Activated naive CD8-positive, alpha-beta T cell treated with anti-CD3 and anti-CD28 coated beads for 36 hours (primary cell): ENCODE results near the gene UBE2R2. TPM values are rescaled to one million over a fixed set of nuclear protein-coding genes. Genes with fewer than 3 reads are reported as not detected.
"Not testable (repeated sequence)": the region's sequence is repeated elsewhere in the genome, so short reads cannot be mapped to it uniquely, and the experiment has no call there.

Experiments used
- DNase-seq: peaks from one replicate; pipeline ENCODE4 v3.0.0; 2021
- H3K27ac Mint-ChIP-seq: one replicate; pipeline ENCODE4 v1.8.0; 2022; ENCODE audit warnings: mild to moderate bottlenecking, moderate library complexity, mixed read lengths
- H3K27me3 Mint-ChIP-seq: one replicate; pipeline ENCODE4 v1.8.0; 2022; ENCODE audit warnings: mild to moderate bottlenecking, mixed read lengths
- H3K36me3 Mint-ChIP-seq: one replicate; pipeline ENCODE4 v1.8.0; 2021; ENCODE audit warnings: mild to moderate bottlenecking, mixed read lengths
- H3K4me1 Mint-ChIP-seq: one replicate; pipeline ENCODE4 v1.8.0; 2021; ENCODE audit warnings: mixed read lengths
- H3K4me3 Mint-ChIP-seq: one replicate; pipeline ENCODE4 v1.8.0; 2022; ENCODE audit warnings: mild to moderate bottlenecking, moderate library complexity, mixed read lengths
- H3K9me3 Mint-ChIP-seq: one replicate; pipeline ENCODE4 v1.8.0; 2022; ENCODE audit warnings: mixed read lengths
- total RNA-seq, 2 experiments: library from RNA; stranded (reverse); gene quantifications; one replicate each; pipeline ENCODE4 v1.2.3, GENCODE V29; 2021

UBE2R2 gene
- total RNA-seq, 2 experiments from 2014 or later: 34.5 to 36.2 TPM

DNA sequence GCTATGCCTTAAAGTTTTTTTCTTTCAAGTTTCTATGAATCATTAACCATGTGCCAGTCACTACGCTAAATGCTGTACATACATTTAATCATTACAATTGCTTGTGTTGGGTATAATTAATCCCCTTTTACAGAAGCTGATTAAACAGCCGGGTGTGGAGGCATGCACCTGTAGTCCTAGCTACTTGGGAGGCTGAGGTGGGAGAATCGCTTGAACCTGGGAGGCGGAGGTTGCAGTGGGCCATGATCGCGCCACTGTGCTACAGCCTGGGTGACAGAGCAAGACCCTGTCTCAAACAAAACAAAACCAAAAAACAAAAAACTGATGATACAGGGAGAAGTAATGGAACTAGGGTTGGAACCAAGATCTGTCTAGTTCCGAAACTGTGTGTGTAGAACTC lies 1.2 kb upstream of the UBE2R2 start:
- H3K27ac Mint-ChIP-seq: peak overlapping the region; percentile 95
- H3K27me3 Mint-ChIP-seq: no peaks in the 10 kb centered on the region
- peak overlapping the region; percentile 77 for H3K4me3 Mint-ChIP-seq
- DNase-seq: no peak
- peaks cover 36% of the 10 kb centered on the region for H3K4me1 Mint-ChIP-seq
- peaks cover 12% of the 10 kb centered on the region for H3K36me3 Mint-ChIP-seq
- no peaks in the 10 kb centered on the region for H3K9me3 Mint-ChIP-seq

DNA sequence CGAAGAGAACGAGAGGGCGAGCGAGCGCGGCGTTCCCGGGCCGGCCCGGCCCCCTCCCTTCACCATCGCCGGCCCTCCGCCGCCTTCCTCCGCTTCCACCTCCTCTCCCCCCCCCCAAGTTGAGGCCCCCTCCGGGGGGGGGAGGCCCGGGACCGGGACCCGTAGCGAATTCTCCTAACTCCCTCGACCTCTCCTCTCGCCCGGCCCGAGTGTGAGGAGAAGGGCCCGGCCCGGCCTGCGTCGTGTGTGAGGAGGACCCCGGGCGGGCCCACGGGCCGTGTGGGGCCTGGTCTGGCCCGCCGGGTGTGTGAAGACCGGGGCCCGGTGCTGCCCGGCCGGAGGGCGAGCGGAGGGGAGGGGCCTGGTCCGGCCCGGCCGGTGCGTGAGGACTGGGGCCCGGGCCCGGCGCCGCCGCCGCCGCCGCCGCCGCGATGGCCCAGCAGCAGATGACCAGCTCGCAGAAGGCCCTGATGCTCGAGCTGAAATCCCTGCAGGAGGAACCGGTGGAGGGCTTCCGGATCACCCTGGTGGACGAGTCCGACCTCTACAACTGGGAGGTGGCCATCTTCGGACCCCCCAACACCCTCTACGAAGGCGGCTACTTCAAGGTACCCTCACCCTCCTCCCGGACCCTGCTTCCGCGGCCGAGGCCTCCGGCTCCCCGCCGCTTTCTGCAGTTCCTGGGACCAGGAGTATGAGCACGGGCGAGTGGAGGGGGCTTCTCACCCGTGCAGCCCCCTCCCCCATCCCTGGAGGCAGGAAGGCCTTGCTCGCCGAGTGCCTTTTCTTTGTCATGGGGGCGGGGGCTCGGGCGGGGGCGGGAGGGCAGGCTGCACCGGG lies 587 bp downstream of the UBE2R2 start:
- peaks cover 42% of the 10 kb centered on the region for H3K4me1 Mint-ChIP-seq
- no peaks in the 10 kb centered on the region for H3K9me3 Mint-ChIP-seq
- H3K27ac Mint-ChIP-seq: peak overlapping the region; percentile 85
- peak; percentile 55 for DNase-seq
- no peaks in the 10 kb centered on the region for H3K27me3 Mint-ChIP-seq
- peaks cover 12% of the 10 kb centered on the region for H3K36me3 Mint-ChIP-seq
- peak overlapping the region; percentile 93 for H3K4me3 Mint-ChIP-seq

DNA sequence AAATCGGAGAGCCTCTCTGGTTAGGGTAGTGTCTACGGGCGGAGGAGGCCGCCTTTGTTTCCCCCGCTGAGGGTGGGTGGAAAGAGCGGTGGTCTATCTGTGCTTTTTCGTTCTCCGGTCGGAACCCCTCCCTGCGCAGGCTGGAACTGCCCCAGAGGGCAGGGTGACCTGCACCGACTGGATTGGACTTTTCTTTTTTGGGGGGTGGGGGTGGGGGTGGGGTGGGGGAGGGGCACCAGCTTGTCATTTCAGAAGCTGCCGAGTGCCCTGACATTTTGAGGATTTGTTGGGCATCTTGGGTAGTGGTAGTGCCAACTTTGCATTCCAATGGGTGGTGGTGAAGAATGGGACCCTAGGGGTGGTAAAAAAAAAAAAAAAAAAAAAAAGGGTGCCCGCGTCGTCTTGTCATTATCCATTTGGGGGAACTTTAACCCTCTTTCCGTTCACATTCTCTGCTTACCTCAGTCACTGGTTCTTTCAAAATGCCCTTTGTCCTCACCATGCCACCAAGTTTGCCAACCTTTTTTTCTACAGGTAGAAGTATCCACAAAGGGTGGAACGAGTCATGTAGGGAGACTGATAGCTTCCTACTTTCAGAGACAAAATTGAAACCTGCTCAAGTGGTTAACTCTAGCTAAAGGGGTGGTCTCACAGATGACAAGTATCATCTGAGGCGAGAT lies 1.3 kb downstream of the UBE2R2 start:
- no peaks in the 10 kb centered on the region for H3K9me3 Mint-ChIP-seq
- peaks cover 12% of the 10 kb centered on the region for H3K36me3 Mint-ChIP-seq
- peak overlapping the region; percentile 95 for H3K27ac Mint-ChIP-seq
- no peaks in the 10 kb centered on the region for H3K27me3 Mint-ChIP-seq
- peaks cover 43% of the 10 kb centered on the region for H3K4me1 Mint-ChIP-seq
- peak; percentile 19 for DNase-seq
- H3K4me3 Mint-ChIP-seq: peak overlapping the region; percentile 93

- peaks cover 47% of the 10 kb centered on the region for H3K4me1 Mint-ChIP-seq
- DNase-seq: no peak
- peak overlapping the region; percentile 95 for H3K27ac Mint-ChIP-seq
- H3K4me3 Mint-ChIP-seq: peak overlapping the region; percentile 93
- no peaks in the 10 kb centered on the region for H3K27me3 Mint-ChIP-seq
- H3K9me3 Mint-ChIP-seq: no peaks in the 10 kb centered on the region
- H3K36me3 Mint-ChIP-seq: peaks cover 17% of the 10 kb centered on the region
Observed at GRCh38 chr9:33818847-33819500, 2.0 kb downstream of the UBE2R2 start.

GRCh38 chr9:33820231-33820745 lies 3.3 kb downstream of the UBE2R2 start:
- H3K9me3 Mint-ChIP-seq: no peaks in the 10 kb centered on the region
- peaks cover 40% of the 10 kb centered on the region for H3K4me1 Mint-ChIP-seq
- H3K4me3 Mint-ChIP-seq: peak overlapping the region; percentile 93
- peaks cover 21% of the 10 kb centered on the region for H3K36me3 Mint-ChIP-seq
- DNase-seq: no peak
- no peak overlapping the region for H3K27ac Mint-ChIP-seq
- no peaks in the 10 kb centered on the region for H3K27me3 Mint-ChIP-seq

GRCh38 chr9:33823801-33824200 lies 6.8 kb downstream of the UBE2R2 start:
- no peak for DNase-seq
- H3K27ac Mint-ChIP-seq: peak overlapping the region; percentile 29

DNA sequence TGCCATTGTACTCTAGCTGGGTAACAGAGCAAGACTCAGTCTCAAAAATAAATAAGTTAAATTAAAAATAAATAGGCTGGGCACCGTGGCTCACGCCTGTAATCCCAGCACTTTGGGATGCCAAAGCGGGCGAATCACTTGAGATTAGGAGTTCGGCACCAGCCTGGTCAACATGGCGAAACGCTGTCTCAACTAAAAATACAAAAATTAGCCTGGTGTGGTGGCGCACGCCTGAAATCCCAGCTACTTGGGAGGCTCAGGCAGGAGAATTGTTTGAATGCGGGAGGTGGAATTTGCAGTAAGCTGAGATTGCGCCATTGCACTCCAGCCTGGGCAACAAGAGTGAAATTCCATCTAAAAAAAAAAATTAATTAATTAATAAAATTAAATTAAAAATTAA lies 10.3 kb downstream of the UBE2R2 start:
- not testable (repeated sequence) for H3K27me3 Mint-ChIP-seq, H3K27ac Mint-ChIP-seq, H3K9me3 Mint-ChIP-seq, H3K4me3 Mint-ChIP-seq, DNase-seq
- Mint-ChIP-seq H3K36me3 (peaks cover 13% of the 10 kb centered on the region), H3K4me1 (peaks cover 12% of the 10 kb centered on the region)

More at GRCh38 chr9:33823801-33824200, 6.8 kb downstream of the UBE2R2 start:
- H3K36me3 Mint-ChIP-seq: peaks cover 19% of the 10 kb centered on the region
- peaks cover 29% of the 10 kb centered on the region for H3K4me1 Mint-ChIP-seq
- H3K27me3 Mint-ChIP-seq: no peaks in the 10 kb centered on the region
- no peak overlapping the region for H3K4me3 Mint-ChIP-seq
- no peaks in the 10 kb centered on the region for H3K9me3 Mint-ChIP-seq

- not testable (repeated sequence) for H3K36me3 Mint-ChIP-seq, DNase-seq
Observed at GRCh38 chr9:33829641-33830230, 12.8 kb downstream of the UBE2R2 start.

DNA sequence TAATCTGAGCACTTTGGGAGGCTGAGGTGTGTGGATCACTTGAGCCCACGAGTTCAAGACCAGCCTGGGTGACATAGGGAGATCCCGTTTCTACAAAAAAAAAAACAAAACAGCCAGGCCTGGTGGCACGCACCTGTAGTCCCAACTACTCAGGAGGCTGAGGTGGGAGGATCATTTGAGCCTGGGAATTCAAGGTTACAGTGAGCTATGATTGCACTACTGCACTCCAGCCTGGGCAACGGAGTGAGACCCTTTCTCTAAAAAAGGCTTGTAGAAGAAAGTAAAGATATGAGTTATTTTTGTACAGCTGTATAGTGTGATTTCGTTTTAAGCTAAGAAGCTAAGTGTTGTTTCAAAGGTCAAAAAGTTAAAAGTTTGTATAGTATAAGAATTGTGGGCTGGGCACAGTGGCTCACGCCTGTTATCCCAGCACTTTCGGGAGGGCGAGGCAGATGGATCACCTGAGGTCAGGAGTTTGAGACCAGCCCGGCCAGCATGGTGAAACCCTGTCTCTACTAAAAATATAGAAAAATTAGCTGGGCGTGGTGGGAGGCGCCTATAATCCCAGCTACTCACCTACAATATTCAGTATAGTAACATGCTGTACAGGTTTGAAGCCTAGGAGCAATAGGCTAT lies 18.8 kb downstream of the UBE2R2 start:
- H3K4me1 Mint-ChIP-seq: peaks cover 34% of the 10 kb centered on the region
- peak overlapping the region; percentile 46 for H3K27ac Mint-ChIP-seq
- H3K4me3 Mint-ChIP-seq: no peak overlapping the region
- no peaks in the 10 kb centered on the region for H3K27me3 Mint-ChIP-seq
- peaks cover 4% of the 10 kb centered on the region for H3K36me3 Mint-ChIP-seq
- DNase-seq: no peak
- H3K9me3 Mint-ChIP-seq: no peaks in the 10 kb centered on the region

More at GRCh38 chr9:33829641-33830230, 12.8 kb downstream of the UBE2R2 start:
- H3K4me3 Mint-ChIP-seq, H3K9me3 Mint-ChIP-seq, H3K27ac Mint-ChIP-seq, H3K27me3 Mint-ChIP-seq: not testable (repeated sequence)
- peaks cover 10% of the 10 kb centered on the region for H3K4me1 Mint-ChIP-seq

DNA sequence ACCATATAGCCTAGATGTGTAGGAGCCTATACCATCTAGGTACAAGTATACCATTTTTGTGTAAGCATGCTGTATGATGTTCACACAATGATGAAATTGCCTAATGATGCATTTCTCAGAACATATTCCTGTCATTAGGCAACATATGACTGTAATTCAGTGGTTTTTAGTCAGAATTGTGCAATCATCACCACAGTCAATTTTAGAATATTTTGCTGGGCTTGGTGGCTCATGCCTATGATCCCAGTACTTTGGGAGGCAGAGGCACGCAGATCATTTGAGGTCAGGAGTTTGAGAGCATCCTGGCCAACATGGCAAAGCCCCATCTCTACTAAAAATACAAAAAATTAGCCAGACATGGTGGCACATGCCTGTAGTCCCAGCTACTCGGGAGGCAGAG lies 19.3 kb downstream of the UBE2R2 start:
- not testable (repeated sequence) for DNase-seq, H3K36me3 Mint-ChIP-seq, H3K9me3 Mint-ChIP-seq, H3K4me3 Mint-ChIP-seq, H3K27me3 Mint-ChIP-seq
- peaks cover 35% of the 10 kb centered on the region for H3K4me1 Mint-ChIP-seq
- peak overlapping the region; percentile 51 for H3K27ac Mint-ChIP-seq

DNA sequence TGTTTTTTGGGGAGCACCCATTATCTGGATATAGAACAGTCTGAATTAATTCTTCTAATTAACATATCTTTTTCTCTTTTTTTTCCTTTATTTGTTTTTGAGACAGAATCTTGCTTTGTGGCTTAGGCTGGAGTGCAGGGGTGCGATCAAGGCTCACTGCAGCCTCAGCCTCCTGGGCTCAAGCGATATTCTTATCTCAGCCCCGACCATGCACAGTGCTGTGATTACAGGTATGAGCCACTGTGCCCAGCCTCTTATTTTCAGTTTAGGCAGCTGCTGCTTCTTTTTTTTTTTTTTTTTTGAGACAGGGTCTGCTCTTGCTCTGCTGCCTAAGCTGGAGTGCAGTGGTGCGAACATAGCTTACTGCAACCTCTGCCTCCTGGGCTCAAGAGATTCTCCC lies 20.2 kb downstream of the UBE2R2 start:
- no peak overlapping the region for H3K4me3 Mint-ChIP-seq
- no peaks in the 10 kb centered on the region for H3K9me3 Mint-ChIP-seq
- no peak overlapping the region for H3K27ac Mint-ChIP-seq
- no peak for DNase-seq
- H3K27me3 Mint-ChIP-seq: no peaks in the 10 kb centered on the region
- peaks cover 5% of the 10 kb centered on the region for H3K36me3 Mint-ChIP-seq
- H3K4me1 Mint-ChIP-seq: peaks cover 37% of the 10 kb centered on the region

GRCh38 chr9:33840381-33840780 lies 23.4 kb downstream of the UBE2R2 start:
- H3K27me3 Mint-ChIP-seq: no peaks in the 10 kb centered on the region
- DNase-seq: no peak
- H3K27ac Mint-ChIP-seq: no peak overlapping the region
- H3K36me3 Mint-ChIP-seq: peaks cover 13% of the 10 kb centered on the region
- H3K4me3 Mint-ChIP-seq: no peak overlapping the region
- H3K9me3 Mint-ChIP-seq: no peaks in the 10 kb centered on the region
- H3K4me1 Mint-ChIP-seq: peaks cover 34% of the 10 kb centered on the region

DNA sequence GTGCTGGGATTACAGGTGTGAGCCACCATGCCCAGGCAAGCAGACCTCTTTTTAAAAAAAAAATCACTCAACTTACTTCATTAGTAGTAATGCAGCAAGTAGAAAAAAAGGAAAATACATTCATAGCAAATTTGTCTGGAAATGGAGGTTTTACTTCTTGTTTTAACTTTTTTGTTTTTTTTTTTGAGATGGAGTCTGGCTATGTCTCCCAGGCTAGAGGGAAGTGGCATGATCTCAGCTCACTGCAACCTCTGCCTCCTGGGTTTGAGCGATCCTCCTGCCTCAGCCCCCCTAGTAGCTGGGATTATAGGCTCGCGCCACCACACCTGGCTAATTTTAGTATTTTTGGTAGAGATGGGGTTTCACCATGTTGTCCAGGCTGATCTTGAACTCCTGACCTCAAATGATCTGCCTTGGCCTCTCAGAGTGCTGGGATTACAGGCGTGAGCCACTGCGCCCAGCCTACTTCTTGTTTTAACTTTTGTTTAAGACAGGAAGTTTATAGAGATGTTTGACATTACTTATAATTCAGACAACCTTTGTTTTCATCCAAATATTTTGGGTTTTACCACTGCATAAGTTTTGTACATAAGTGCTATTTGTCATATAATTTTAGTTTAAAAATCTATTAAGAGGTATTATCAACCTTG lies 26.5 kb downstream of the UBE2R2 start:
- H3K27ac Mint-ChIP-seq: no peak overlapping the region
- H3K36me3 Mint-ChIP-seq: peaks cover 14% of the 10 kb centered on the region
- no peak for DNase-seq
- no peaks in the 10 kb centered on the region for H3K9me3 Mint-ChIP-seq
- no peak overlapping the region for H3K4me3 Mint-ChIP-seq
- H3K27me3 Mint-ChIP-seq: no peaks in the 10 kb centered on the region
- peaks cover 29% of the 10 kb centered on the region for H3K4me1 Mint-ChIP-seq

DNA sequence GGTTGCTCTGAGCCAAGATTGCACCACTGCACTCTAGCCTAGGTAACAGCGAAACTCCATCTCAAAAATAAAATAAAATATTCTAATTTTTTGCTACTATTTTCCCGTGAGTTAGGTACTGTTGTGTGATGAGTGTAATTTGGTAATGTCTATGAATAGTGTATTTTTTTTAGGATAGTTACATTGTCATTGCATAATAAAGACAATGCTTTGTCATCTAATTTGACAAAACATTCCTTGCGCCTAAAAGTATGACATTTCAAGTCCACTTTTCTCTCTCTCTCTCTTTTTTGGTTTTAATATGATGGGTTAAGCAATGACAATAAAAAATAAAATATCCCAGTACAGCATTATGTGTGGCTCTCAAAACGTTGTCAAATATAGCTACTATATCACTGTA lies 29.3 kb downstream of the UBE2R2 start:
- Mint-ChIP-seq H3K4me3 (no peak overlapping the region), H3K27ac (no peak overlapping the region), H3K27me3 (no peaks in the 10 kb centered on the region)

More for the DNA sequence above, 29.3 kb downstream of the UBE2R2 start:
- Mint-ChIP-seq H3K4me1 (peaks cover 29% of the 10 kb centered on the region), H3K9me3 (no peaks in the 10 kb centered on the region), H3K36me3 (peaks cover 12% of the 10 kb centered on the region)
- DNase-seq: no peak
